B cell (primary cell): ENCODE data around the gene RAPH1. TPM values are rescaled to one million over a fixed set of nuclear protein-coding genes. Genes with fewer than 3 reads are reported as not detected.

ENCODE experiments used
- ATAC-seq: fragments of 200-7000 bp; cut with Tn5 transposase; one replicate; pipeline ENCODE4 v1.10.0; 2021; ENCODE audit warnings: low read depth, mild to moderate bottlenecking, moderate number of reproducible peaks, moderate library complexity
- CTCF ChIA-PET: fragments of 350-600 bp; sonication (Branson Sonifier 250); formaldehyde crosslinking; loops from one replicate; lab custom pipeline; 2021; ENCODE audit warnings: antibody characterized with exemption, inconsistent platforms; lab: Charles Lee
- POLR2A ChIA-PET: fragments of 350-600 bp; sonication (Branson Sonifier 250); formaldehyde crosslinking; loops from one replicate; lab custom pipeline; 2021; ENCODE audit warnings: antibody characterized with exemption; lab: Charles Lee
- DNase-seq: peaks from one replicate; pipeline ENCODE4 v3.0.0; 2013
- H2AFZ ChIP-seq: 2 replicates; pipeline ENCODE4 v1.6.1; 2012; ENCODE audit warnings: mild to moderate bottlenecking, low read depth, low read length; ENCODE audit not compliant: insufficient read depth, poor library complexity, severe bottlenecking
- H3K27ac ChIP-seq, 2 donors: 1 replicate in 1 of 2; 2 replicates in 1 of 2; pipeline ENCODE4 v1.5.1; 2012 to 2013; ENCODE audit warnings: low read length in 2 of 2, mild to moderate bottlenecking in 2 of 2, moderate library complexity in 1 of 2
- H3K27me3 ChIP-seq, 4 experiments: fragments of 200-600 bp in 1 of 4; sonication (generic) in 1 of 4; replicated peaks in 1 of 4; 1 replicate in 2 of 4; 2 replicates in 2 of 4; pipeline versions ENCODE4 v1.6.1 to v1.7.0; 2013 to 2016; ENCODE audit warnings: low read length in 3 of 4, mild to moderate bottlenecking in 2 of 4, mixed read lengths in 1 of 4, moderate library complexity in 1 of 4; ENCODE audit not compliant: insufficient read depth in 4 of 4, control insufficient read depth in 3 of 4; ENCODE audit errors: control extremely low read depth in 1 of 4
- H3K36me3 ChIP-seq, 2 experiments: replicated peaks in 1 of 2; 1 replicate in 1 of 2; 2 replicates in 1 of 2; pipeline versions ENCODE4 v1.6.1 to v1.7.1; 2013; ENCODE audit warnings: low read length in 1 of 2; ENCODE audit not compliant: insufficient read depth in 2 of 2, control insufficient read depth in 1 of 2; ENCODE audit errors: control extremely low read depth in 1 of 2, extremely low read depth in 1 of 2
- H3K4me1 ChIP-seq, 2 donors: fragments of 200-600 bp in 1 of 2; sonication (generic) in 1 of 2; 1 replicate in 1 of 2; 2 replicates in 1 of 2; pipeline versions ENCODE4 v1.5.1 to v1.6.1; 2013 to 2017; ENCODE audit warnings: low read length in 2 of 2; ENCODE audit not compliant: control insufficient read depth in 2 of 2, insufficient read depth in 2 of 2
- H3K4me2 ChIP-seq: replicated peaks from 2 replicates; pipeline ENCODE3; 2012; ENCODE audit warnings: mild to moderate bottlenecking, low read depth, low read length; ENCODE audit not compliant: poor library complexity, severe bottlenecking
- H3K4me3 ChIP-seq, 5 experiments: fragments of 200-600 bp in 1 of 5; sonication (generic) in 1 of 5; 1 replicate in 3 of 5; 2 replicates in 2 of 5; pipeline versions ENCODE4 v1.5.1 to v1.7.0; 2011 to 2016; ENCODE audit warnings: low read length in 4 of 5, mild to moderate bottlenecking in 4 of 5, low read depth in 2 of 5, control low read depth in 1 of 5, moderate library complexity in 1 of 5; ENCODE audit not compliant: insufficient read depth in 1 of 5; ENCODE audit errors: control extremely low read depth in 1 of 5, extremely low read depth in 1 of 5
- H3K79me2 ChIP-seq: fragments of 200-600 bp; sonication (generic); one replicate; pipeline ENCODE4 v1.6.0; 2016; ENCODE audit warnings: low read length; ENCODE audit not compliant: control insufficient read depth, insufficient read depth
- H3K9ac ChIP-seq: fragments of 200-600 bp; sonication (generic); 2 replicates; pipeline ENCODE4 v1.6.1; 2017; ENCODE audit warnings: mild to moderate bottlenecking, low read length, moderate library complexity
- H3K9me3 ChIP-seq, 3 donors: one replicate each; pipeline versions ENCODE4 v1.6.1 to v1.7.1; 2013; ENCODE audit warnings: low read length in 2 of 3; ENCODE audit not compliant: control insufficient read depth in 2 of 3, insufficient read depth in 1 of 3; ENCODE audit errors: control extremely low read depth in 1 of 3
- H4K20me1 ChIP-seq: 2 replicates; pipeline ENCODE4 v1.6.0; 2012; ENCODE audit warnings: mild to moderate bottlenecking, low read length; ENCODE audit not compliant: insufficient read depth, control insufficient read depth, poor library complexity, severe bottlenecking
- H3K27ac Mint-ChIP-seq: one replicate; pipeline ENCODE4 v1.8.0; 2021; ENCODE audit warnings: mixed read lengths
- H3K27me3 Mint-ChIP-seq: one replicate; pipeline ENCODE4 v1.8.0; 2021; ENCODE audit warnings: mixed read lengths
- H3K4me1 Mint-ChIP-seq: one replicate; pipeline ENCODE4 v1.8.0; 2021; ENCODE audit warnings: mixed read lengths
- H3K4me3 Mint-ChIP-seq: one replicate; pipeline ENCODE4 v1.8.0; 2021; ENCODE audit warnings: mixed read lengths
- H3K9me3 Mint-ChIP-seq: one replicate; pipeline ENCODE4 v1.8.0; 2022; ENCODE audit warnings: mixed read lengths; ENCODE audit not compliant: insufficient read depth
- CTCF ChIP-seq: fragments of 200-600 bp; IDR thresholded peaks from one replicate; pipeline ENCODE4 v1.8.0; 2022; ENCODE audit warnings: antibody characterized with exemption, mild to moderate bottlenecking
- EZH2 ChIP-seq: IDR thresholded peaks from 2 replicates; pipeline ENCODE4 v1.6.1; 2012; ENCODE audit warnings: borderline replicate concordance, low read depth, mild to moderate bottlenecking, moderate library complexity, low read length; ENCODE audit not compliant: insufficient read depth, poor library complexity, severe bottlenecking
- WGBS: methylation state at CpG from one replicate; pipeline ENCODE4 v1.1.5; 2013; ENCODE audit warnings: missing lambda C conversion rate; ENCODE audit not compliant: insufficient coverage; 5-methylcytosine and 5-hydroxymethylcytosine counted together
- intact Hi-C: fragments of 100-400 bp; cut with micrococcal nuclease; formaldehyde crosslinking; loops from one replicate; pipeline ENCODE4 v1.10.0; 2022
- polyA plus RNA-seq: library from polyadenylated mRNA; depleted of rRNA; stranded (reverse); fragments of >200 nt; gene quantifications from 2 replicates; pipeline ENCODE4 v1.2.3, GENCODE V29; 2012
- total RNA-seq, 2 donors: library from RNA; stranded (reverse); fragments of 120-200 nt in 1 of 2; gene quantifications; 1 replicate in 1 of 2; 2 replicates in 1 of 2; pipeline versions ENCODE4 v1.2.3 to v1.2.4, GENCODE V29; 2013 to 2022

The RAPH1 gene
- total and polyA plus RNA-seq, 2 donors (not counting 1 experiment from before 2014, with no cell fraction given) = 0.13 TPM; not detected in 1

DNA sequence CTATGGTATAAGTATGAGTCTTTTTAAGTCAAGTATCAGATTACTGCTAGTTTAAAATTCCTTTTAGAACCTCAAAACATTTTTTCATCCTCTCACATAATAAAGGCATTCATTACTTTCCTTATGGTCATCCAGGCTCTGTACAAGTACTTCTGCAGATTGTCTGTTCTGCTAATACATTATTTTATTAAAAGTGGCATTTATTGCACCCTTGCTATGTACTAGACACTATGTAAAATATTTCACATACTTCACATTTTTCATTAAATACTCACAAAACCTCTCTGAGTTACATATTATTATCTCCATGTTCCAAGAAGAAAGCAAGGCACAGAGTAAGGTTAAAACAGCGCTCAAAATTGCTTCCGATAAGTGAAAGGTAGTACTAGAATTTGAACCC lies 84.1 kb downstream of the RAPH1 start:
- Histone ChIP-seq H3K27ac (no peak overlapping the region), H3K4me2 (no peak overlapping the region), H4K20me1 (no peaks in the 10 kb centered on the region), H3K79me2 (no peaks in the 10 kb centered on the region), H3K36me3 (no peaks in the 10 kb centered on the region), H3K9ac (no peak overlapping the region), H3K27me3 (no peaks in the 10 kb centered on the region), H2AFZ (no peak overlapping the region), H3K9me3 (no peaks in the 10 kb centered on the region), H3K4me1 (no peaks in the 10 kb centered on the region), H3K4me3 (no peak overlapping the region)
- ATAC-seq = no peak
- DNase-seq = no peak
- intact Hi-C loops = no loop called here
- H3K4me1 Mint-ChIP-seq = no peaks in the 10 kb centered on the region
- POLR2A ChIA-PET = no interaction called here
- no peak overlapping the region for H3K27ac Mint-ChIP-seq
- no peaks in the 10 kb centered on the region for H3K27me3 Mint-ChIP-seq
- CTCF ChIA-PET = no interaction called here
- H3K9me3 Mint-ChIP-seq = no peaks in the 10 kb centered on the region
- WGBS = no CpG with 5 or more reads among the region's 2 CpGs
- H3K4me3 Mint-ChIP-seq = no peak overlapping the region
- TF ChIP-seq EZH2 (no peak), CTCF (no peak)

DNA sequence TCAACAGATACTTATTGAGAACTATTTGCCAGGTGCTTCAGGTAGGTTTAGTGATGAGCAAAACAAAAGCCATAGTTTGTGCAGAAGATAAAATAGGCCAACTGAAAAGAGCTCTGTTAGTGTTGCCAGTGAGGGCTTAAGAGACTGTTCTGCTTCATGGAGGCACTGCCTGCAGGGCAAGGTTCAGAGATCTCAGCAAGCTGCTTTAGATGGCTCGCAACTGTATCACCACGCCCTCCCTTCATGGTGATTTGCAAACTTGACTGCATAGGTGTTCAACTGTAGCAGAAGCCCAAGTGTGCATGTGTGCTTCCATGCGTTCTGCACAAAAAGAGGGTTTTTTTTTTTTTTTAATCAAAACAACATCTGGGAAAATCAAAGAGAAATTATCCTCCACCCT lies 84.5 kb downstream of the RAPH1 start:
- no peaks in the 10 kb centered on the region for H4K20me1 ChIP-seq
- no peaks in the 10 kb centered on the region for H3K79me2 ChIP-seq
- ATAC-seq (no peak), DNase-seq (no peak)
- H3K27ac Mint-ChIP-seq = no peak overlapping the region
- 94% methylated on average over 2 of the region's 3 CpGs for WGBS
- no peak overlapping the region for H3K4me3 ChIP-seq
- H3K4me2 ChIP-seq = no peak overlapping the region
- CTCF ChIA-PET = no interaction called here
- no peaks in the 10 kb centered on the region for H3K9me3 ChIP-seq
- no peak overlapping the region for H3K27ac ChIP-seq
- H3K4me1 Mint-ChIP-seq = no peaks in the 10 kb centered on the region
- H3K4me3 Mint-ChIP-seq = no peak overlapping the region
- no peaks in the 10 kb centered on the region for H3K9me3 Mint-ChIP-seq
- H2AFZ ChIP-seq = no peak overlapping the region
- no peak overlapping the region for H3K9ac ChIP-seq
- POLR2A ChIA-PET = no interaction called here
- intact Hi-C loops = no loop called here
- no peaks in the 10 kb centered on the region for H3K27me3 ChIP-seq
- H3K27me3 Mint-ChIP-seq = no peaks in the 10 kb centered on the region
- no peaks in the 10 kb centered on the region for H3K36me3 ChIP-seq
- no peak for TF ChIP-seq CTCF
- TF ChIP-seq EZH2 = no peak
- H3K4me1 ChIP-seq = no peaks in the 10 kb centered on the region
